GM19351 (cell line): Measurements from ENCODE around the gene RGS11.

Experiments
- ATAC-seq: cut with Tn5 transposase; IDR thresholded peaks from one replicate; pipeline ENCODE4 v1.9.1; 2021; ENCODE audit warnings: mild to moderate bottlenecking, moderate library complexity; ENCODE audit not compliant: unreplicated experiment

RGS11 gene

GRCh38 chr16:296806-297510 is 21.2 kb upstream of the RGS11 start:
- no peak for ATAC-seq

DNA sequence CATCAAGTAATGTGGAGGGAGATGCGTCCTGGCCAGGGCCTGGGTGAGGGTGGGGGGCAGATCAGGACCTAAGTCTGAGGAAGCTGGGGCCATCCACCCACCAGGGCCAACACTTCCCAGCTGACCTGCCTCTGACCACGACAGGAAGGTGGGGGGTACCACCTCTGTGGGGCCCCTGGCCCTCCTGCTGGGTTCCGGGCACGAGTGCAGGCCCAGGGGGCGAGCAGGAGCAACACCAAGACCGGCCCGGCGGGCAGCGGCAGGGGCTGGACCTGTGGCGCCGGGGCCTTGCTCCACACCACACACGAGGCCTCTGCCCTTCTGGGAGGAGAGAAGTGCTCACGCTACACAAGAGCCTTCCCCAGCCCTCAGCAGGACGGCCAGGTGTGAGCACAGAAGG is 20.5 kb upstream of the RGS11 start:
- no peak for ATAC-seq

GRCh38 chr16:293043-293775 is 17.5 kb upstream of the RGS11 start:
- no peak for ATAC-seq

DNA sequence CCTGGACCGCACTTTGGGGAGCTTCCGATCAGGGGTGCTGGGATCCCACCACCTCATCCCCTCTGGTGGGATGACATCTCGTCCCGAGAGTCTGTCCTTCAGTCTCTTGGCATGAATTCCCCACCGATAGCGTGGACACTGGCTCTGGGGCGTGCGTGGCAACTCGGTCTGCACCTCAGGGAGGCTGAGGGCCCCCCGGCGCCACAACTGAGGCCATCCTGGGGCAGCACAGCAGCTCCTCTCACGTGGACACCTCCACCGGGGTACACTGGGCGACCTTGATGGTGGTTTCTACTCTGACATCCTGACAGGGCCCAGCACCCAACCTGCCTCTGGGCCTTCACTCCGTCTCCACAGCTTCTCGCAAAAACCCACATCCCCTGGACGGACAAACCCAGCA is 15.8 kb upstream of the RGS11 start:
- no peak for ATAC-seq

- ATAC-seq = no peak
These were observed 15.1 kb upstream of the RGS11 start for GRCh38 chr16:290681-291405.

DNA sequence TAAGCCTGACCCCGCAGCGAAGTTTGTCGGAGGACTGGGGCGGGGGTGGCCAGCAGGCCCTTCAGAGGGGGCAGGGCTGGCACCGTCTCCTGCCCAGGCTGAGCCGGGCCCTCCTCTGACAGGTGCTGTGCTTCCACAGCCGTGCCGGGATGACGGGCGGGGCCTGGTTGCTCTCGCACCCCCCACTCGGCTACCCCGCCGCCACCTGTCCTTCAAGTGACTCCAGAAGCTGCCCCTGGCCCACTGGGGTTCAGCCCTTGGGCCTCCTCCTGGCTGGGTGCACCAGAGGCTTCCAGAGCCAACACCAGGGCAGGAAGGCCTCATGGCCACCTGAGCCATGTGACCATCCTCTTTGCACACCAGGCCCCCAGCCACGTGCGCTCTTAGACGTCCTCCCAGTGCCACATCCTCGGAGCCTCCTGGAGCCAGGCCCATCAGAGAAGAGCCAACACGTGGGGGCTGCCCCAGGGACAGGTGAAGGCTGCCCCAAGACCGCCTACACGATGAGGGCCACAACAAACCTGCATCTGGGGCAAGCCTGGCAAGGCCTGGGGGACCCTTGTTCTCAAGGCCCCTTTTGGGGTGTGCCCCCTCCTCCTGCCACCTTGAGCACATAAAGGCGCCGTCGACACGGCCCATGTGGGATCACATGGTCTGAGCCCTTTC is 14.4 kb upstream of the RGS11 start:
- no peak for ATAC-seq

DNA sequence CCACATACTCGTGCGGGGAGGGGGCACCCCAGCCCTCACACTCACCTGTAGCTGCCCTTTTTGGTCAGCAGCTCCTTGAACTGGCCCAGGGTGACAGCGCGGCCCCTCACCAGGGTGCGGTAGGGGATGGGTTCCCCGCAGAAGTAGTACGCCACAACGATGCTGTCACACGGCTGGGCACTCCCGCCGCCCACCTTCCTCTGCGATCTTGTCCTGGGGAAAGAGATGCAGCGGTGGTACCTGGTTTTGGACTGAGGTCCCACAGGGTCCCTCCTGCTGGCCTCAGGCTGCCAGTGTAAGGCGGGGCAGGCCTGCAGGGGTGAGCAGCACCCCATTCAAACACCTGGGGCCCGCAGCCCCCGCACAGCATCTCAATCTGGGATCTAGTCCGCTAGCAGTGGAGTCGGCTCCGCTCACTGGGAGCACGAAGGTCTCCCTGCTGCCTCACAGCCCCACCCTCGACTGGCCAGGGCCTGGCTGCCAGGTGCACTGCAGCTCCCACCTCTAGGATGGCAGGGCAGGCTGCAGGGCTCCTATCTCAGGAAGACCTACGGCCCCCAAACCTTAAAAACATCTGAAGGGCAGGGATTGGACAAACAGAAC is 13.8 kb upstream of the RGS11 start:
- ATAC-seq = no peak

DNA sequence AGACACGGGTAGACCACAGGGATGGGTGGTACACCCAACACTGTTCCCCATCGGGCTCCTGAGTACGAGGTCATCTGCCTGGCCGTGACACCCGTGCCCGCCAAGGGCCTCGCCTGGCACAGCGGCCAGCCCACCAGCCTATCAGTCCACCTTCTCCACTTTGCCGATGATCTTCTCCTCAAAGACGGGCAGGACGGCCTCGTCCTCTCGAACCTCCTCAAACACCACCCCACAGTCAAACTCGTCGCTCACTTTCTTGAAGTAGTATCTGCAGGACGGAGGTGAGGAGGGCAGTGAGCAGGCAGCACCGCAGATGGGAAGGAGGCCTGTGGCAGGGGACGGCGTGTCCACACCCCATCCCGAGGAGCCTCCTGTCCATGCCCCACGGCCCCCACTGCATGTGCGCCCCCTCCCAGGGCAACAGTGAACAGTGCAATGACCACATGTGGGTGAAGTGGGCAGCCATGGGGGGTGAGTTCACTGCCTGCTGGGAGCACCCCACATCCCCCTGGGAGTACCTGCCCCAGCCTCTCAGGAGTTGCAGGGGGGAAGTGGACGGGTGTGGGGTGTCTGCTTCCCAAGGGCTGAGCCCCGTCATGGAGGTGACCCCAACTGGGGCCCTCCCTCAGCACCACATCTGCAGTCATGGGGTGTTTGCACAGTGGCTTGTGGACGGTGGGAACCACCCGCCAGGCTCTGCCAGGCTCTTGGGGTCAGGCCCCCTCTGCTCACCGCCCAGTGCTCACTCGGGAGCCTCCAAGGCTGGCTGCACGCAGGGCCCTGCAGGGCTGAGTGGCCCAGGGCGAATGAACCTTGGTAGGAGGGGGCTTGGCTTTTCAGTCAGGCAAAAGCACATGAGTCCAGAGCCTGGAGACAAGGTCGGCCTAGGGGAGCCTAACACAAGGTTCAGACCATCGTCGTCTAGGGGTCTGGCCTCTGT is 12.5 kb upstream of the RGS11 start:
- no peak for ATAC-seq

DNA sequence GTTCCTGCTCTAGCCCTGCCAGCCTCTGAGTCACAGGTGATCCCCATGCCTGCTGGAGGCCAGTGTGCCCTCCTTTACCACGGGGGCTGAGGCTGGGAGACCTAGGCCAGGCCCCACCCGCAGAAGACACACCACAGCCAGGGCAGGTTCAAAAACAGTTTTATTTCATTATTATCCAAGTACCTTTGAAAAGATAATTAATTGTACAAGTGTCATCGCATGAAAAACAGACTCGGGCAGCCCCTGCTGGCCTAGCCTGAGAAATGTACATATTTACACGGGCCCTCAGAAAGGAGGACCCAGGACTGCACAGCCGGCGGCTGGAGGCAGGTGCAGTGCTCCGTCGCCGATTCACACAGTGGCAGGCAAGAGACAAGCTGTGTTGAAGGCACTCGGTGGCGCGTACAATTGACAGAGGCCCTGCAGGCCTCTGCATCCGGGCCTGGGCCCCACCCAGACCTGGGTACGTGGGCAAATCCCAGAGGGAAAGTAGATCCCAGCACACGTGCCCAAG is 11.6 kb upstream of the RGS11 start:
- no peak for ATAC-seq

DNA sequence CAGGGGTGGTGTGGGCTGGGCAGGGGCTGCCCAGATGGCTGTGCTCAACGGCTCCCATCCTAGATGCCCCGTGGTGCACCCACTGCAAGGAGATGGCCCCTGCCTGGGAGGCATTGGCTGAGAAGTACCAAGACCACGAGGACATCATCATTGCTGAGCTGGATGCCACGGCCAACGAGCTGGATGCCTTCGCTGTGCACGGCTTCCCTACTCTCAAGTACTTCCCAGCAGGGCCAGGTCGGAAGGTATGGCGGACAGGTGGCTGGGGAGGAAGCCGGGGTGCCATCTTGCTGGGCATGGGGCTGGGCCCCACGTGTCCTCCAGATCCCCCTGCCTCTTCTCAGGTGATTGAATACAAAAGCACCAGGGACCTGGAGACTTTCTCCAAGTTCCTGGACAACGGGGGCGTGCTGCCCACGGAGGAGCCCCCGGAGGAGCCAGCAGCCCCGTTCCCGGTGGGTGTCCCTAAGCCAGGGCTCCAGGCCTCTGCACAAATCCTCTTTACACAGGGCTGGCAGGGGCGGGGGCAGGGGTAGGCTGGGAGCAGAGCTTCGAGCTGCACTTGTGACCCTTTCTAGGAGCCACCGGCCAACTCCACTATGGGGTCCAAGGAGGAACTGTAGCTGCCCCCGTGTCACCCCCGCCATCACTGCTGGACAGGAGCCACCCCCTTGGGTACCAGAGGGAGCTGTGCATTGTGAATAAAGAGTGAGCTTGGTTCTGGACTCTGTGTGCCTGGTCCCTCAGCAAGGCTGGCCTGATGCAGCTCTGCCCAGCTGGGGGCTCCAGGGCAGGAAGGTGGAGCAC is 10.9 kb upstream of the RGS11 start:
- no peak for ATAC-seq

GRCh38 chr16:285146-286055 is 9.7 kb upstream of the RGS11 start:
- no peak for ATAC-seq

- ATAC-seq = no peak
These were observed 8.7 kb upstream of the RGS11 start for GRCh38 chr16:284204-285120.

DNA sequence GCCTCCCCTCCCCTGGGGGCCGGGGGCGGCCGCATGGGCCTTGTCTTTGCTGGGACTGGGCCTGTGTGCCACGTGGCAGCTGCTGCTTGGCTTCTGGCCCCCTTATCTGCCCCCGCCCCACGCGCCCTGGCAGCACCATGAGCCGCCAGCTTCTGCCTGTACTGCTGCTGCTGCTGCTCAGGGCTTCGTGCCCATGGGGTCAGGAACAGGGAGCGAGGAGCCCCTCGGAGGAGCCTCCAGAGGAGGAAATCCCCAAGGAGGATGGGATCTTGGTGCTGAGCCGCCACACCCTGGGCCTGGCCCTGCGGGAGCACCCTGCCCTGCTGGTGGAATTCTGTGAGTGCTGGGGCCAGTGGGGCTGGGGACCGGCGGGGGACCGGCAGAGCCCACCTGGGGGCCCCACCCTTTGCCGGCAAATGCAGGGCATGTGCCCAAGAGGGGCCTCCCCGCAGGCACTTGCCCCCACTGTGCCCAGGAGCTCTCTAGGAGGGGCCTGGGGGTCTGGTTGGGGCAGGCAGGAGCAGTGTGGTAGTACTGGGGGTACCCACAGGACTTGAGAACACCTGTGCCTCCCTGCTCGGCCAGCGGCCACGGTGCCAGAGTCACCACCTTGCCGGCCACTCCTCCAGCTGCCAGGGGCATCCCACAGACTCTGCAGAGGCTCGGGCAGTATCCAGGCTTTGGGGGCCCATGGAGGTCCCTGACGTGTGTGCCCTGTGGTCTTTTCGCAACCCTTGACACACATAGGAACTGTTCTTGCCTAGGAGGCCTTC is 7.5 kb upstream of the RGS11 start, which contains the start of gene PDIA2:
TSS of gene PDIA2 (plus strand) at position 132 of the 773 bp plus-strand sequence. CDS start at position 138, 6 bp downstream.
- ATAC-seq = no peak

DNA sequence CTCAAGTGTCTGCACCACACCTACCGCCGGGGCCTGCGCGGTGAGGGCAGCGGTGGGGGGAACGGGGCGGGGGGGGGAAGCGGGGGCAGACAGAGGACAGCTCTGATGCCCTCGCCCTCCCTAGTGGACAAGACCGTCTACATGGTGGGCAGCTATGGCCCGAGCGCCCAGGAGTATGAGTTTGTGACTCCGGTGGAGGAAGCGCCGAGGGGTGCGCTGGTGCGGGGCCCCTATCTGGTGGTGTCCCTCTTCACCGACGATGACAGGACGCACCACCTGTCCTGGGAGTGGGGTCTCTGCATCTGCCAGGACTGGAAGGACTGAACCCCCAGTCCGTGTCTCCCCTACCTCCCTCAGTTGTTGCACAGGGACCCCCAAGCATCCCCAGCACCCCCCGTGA is 6.7 kb upstream of the RGS11 start:
- ATAC-seq = no peak

DNA sequence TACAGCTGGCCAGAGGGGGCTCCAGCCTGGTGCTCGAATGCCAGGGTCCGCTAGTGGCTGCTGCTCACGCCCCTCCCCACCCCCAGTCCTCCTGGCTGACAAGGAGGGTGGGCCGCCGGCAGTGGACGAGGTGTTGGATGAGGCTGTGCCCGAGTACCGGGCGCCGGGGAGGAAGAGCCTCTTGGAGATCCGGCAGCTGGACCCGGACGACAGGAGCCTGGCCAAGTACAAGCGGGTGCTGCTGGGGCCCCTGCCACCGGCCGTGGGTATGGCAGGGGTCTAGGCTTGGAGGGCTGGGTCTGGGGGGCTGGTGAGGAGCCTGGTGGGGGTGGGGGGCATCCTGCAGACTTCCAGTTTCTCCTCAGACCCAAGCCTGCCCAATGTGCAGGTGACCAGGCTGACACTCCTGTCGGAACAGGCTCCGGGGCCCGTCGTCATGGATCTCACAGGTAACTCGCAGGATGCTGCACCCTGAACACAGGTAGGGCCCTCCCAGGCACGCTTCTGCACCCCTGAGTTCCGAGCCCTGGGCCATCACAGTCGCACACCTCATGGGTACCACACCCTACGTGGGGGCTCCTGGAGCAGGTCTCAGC is 6.0 kb upstream of the RGS11 start:
- no peak for ATAC-seq
